Gastroesophageal sphincter (tissue), 3 donors: Measurements from ENCODE around the gene RPL41.

ENCODE experiments used
- EP300 ChIP-seq: sonication (generic); formaldehyde crosslinking; IDR thresholded peaks from one replicate; pipeline ENCODE4 v1.6.1; 2017; ENCODE audit warnings: antibody characterized with exemption, mild to moderate bottlenecking
- POLR2A ChIP-seq, 2 donors: fragments of 450-650 bp; IDR thresholded peaks; one replicate each; pipeline ENCODE4 v1.6.1; 2017; ENCODE audit warnings: antibody characterized with exemption in 2 of 2, mild to moderate bottlenecking in 2 of 2, moderate library complexity in 1 of 2
- POLR2AphosphoS5 ChIP-seq: sonication (generic); formaldehyde crosslinking; IDR thresholded peaks from one replicate; pipeline ENCODE4 v1.6.1; 2017; ENCODE audit warnings: antibody characterized with exemption
- TF ChIP-seq, protein P1 (sequence below), 4 experiments: fragments of 200-600 bp in 2 of 4; fragments of 450-650 bp in 2 of 4; sonication (generic) in 1 of 4; IDR thresholded peaks; one replicate each; pipeline ENCODE4 v1.5.1; 2017 to 2019; ENCODE audit warnings: antibody characterized with exemption in 4 of 4, mild to moderate bottlenecking in 2 of 4, moderate library complexity in 2 of 4

DNA sequence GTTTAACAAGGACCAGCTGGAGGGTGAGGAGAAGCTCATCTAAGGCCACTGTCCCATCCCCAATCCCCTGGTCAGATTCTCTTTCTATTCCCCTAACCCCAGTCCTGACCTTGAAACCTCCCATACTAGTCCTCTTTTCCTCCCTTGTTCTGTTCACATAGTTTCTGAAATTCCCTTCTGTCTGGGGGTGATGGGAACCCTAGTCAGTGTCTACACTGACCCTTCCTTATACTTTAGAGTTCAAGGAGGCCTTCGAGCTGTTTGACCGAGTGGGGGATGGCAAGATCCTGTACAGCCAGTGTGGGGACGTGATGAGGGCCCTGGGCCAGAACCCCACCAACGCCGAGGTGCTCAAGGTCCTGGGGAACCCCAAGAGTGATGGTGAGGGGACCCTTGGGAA, 38.4 kb downstream of the RPL41 start:
- TF ChIP-seq, protein P1, sequence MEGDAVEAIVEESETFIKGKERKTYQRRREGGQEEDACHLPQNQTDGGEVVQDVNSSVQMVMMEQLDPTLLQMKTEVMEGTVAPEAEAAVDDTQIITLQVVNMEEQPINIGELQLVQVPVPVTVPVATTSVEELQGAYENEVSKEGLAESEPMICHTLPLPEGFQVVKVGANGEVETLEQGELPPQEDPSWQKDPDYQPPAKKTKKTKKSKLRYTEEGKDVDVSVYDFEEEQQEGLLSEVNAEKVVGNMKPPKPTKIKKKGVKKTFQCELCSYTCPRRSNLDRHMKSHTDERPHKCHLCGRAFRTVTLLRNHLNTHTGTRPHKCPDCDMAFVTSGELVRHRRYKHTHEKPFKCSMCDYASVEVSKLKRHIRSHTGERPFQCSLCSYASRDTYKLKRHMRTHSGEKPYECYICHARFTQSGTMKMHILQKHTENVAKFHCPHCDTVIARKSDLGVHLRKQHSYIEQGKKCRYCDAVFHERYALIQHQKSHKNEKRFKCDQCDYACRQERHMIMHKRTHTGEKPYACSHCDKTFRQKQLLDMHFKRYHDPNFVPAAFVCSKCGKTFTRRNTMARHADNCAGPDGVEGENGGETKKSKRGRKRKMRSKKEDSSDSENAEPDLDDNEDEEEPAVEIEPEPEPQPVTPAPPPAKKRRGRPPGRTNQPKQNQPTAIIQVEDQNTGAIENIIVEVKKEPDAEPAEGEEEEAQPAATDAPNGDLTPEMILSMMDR (IDR thresholded peaks at IDR 0.05) = no peak
- no peak for TF ChIP-seq EP300
- no peak for TF ChIP-seq POLR2A (IDR thresholded peaks at IDR 0.05)
- TF ChIP-seq POLR2AphosphoS5 = no peak
